SW480 (cell line): Measurements from ENCODE around the gene SLC22A6.
"Not testable (repeated sequence)": the region's sequence is repeated elsewhere in the genome, so short reads cannot be mapped to it uniquely, and the experiment has no call there.

ENCODE experiments used
- DNase-seq: peaks from one replicate; pipeline ENCODE4 v3.0.0-alpha.2; 2016; ENCODE audit warnings: low spot score

Gene SLC22A6

DNA sequence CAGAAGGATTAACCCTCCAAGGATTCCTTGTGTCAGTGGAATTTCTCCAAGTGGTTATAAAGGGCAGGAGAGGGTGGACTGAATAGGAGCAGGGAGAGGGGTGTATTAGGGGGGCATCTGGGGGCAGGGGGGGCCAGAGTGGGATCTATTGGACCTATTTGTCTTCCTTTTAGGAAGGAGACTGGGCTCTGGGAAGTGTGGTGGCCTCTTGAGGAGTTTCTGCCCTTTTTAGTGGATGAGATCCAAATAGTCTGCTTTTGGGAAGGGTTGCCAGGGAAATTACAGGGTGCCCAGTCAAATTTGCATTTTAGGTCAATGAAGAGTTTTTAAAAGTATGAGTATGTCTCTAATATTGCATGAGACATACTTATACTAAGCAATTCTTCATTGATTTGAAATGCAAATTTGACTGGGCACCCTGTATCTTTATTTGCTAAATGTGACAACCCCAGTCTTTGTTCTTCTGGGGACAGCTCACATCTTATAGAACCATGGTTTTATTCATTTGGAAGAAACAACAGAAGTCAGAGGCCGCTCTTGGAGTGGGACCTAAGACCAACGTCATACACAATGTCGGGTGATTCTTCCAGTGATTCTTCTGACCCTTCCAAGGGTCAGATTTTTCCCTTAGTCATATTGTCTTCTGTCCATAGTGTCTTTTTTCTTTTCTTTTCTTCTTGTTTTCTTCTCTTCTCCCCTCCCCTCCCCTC, 429 bp upstream of the SLC22A6 start:
- no peak for DNase-seq

GRCh38 chr11:62983536-62984199, 1.1 kb downstream of the SLC22A6 start:
- DNase-seq: no peak

DNA sequence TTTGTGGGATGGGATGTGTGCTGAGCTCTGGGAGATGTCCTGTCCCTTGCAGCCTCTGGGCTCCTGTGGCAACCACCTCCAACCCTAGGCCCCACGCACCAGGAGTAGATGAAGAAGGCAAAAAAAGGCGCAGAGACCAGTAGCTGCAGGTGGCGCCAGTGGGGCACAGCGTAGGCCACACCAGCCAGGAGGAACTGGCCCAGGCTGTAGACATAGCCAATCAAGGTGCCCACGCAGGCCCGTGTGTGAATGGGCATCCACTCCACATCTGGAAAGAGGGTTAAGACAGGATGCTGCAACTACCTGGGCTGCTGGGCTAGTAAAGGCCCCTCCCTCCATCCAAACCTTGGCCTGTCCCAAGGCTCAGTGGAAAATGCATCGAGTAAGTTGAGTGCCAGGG, 3.0 kb downstream of the SLC22A6 start:
- no peak for DNase-seq

GRCh38 chr11:62980133-62980760, 4.5 kb downstream of the SLC22A6 start:
- no peak for DNase-seq

DNA sequence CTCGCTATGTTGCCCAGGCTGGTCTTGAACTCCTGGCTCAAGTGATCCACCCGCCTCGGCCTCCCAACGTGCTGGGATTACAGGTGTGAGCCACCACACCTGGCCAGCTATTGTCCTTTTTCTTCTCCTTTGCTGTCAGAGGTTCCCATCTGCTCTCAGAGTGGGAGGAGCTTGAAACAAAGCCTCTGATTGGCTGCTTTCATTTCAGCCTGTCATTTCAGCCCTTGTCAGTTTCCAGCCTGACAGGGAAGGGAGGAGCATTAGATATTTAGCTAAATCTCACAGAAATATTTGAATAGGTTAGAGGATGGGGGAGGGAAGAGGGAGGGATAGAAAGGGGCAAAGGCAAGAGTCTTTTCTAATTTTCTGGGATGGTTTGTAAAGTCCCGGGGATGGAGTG, 8.7 kb downstream of the SLC22A6 start:
- DNase-seq: no peak

DNA sequence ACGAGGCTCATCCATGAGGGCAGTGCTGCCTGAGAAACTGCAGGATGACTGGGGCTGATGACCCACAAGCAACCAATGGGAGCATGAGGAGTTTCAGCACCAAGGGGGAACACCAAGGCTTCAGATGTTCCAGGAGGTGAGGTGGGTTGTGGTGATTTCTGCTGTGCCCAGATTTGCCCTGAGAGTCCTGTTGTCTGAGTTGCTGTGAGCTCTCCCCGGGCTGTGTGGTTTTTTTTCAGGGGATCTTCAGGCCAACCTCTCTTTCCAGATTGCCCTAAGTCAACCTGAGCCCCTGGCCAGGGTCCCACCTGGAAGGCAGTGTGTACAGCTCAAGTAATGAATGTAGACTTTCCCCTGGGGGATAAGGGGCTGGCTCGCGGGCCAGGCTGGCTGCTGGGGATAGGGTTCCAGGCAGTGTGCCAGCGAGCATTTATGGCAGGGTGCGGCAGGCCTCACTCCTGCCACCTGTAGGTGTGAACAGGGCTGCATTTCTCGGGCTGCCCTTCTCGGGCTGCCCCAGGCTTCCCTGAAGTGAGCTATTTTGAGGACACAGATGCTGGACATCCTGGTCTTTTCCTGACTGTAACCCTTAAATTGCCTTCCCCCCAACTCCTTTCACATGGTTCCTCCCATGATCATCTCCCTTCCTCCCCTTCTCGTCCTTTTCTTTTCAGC, 9.8 kb downstream of the SLC22A6 start:
- DNase-seq: peak; percentile 60

DNA sequence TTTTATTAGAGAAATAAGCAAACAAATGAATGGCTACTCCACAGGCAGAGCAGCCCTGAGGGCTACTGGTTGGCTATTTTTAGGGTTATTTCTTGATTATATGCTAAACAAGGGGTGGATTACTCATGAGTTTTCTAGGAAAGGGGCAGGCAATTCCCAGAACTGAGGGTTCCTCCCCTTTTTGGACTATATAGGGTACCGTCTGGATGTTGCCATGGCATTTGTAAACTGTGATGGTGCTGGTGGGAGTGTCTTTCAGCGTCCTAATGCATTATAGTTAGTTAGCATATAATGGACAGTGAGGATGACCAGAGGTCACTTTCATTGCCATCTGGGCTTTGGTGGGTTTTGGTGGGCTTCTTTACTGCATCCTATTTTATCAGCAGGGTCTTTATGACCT, 19.2 kb downstream of the SLC22A6 start:
- no peak for DNase-seq

- no peak for DNase-seq
Observed at GRCh38 chr11:62962391-62962790, 22.4 kb downstream of the SLC22A6 start.

DNA sequence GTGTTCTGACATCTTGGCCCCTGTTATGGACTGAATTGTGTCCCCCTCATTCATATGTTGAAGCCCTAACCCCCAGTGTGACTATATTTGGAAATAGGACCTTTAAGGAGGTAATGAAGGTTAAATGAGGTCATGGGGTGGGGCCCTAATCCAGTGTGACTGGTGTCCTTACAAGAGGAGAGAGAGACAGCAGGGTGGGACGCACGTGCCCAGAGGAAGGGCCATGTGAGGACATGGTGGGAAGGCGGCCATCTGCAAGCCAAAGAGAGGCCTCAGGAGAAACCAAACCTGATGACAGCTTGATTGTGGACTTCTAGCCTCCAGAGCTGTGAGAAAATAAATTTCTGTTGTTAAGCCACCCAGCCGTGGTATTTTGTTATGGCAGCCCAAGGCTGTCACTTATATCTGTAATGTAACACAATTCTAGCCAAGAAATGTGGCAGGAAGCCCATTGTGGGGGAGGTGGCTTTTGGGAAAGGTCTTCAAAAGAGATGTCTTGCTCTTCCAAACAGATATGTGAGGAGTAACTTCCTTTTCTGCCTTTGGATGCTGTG, 23.7 kb downstream of the SLC22A6 start:
- no peak for DNase-seq

- DNase-seq: no peak
Observed at GRCh38 chr11:62959422-62959980, 25.3 kb downstream of the SLC22A6 start.

DNA sequence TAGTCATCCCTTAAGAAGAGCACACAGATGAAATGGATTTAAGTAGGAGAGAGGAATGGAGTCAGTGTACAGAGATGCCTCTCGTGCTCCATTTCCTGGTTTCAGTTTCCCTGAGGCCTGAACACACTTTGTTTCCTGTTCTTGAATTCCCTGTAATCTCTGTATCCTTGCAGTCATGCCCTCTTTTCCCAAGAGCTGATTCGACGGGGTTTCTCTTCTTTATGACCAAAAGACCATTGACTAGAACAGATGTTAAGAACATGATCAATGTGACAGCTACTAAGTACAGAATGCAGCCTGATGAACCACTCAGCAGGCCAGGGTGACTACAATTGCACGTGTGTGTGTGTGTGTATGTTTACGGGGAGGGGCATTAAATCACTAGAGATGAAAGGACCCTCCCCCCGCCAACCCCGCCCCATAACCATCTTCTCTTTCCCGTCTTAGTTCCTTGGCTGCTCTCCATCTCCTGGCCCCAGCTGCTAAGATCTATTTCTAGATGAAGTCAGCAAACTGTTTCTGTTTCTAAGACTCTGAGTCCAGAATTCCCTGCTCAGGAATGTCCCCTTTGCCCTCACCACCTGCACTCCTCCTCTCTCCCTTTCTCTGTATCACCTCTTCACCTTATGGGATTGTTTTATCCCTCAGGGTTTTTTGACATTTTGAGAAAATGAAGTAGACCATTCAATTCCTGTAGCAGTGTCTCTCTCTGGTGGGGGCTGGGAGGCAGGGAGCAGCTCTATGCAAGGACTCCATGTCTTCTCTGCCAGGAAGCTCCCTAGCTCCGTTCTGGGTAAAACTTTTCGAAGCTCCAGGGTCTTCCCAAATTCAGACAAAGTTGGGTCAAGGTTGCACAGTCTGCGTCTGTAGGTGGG, 26.0 kb downstream of the SLC22A6 start:
- DNase-seq: no peak

DNA sequence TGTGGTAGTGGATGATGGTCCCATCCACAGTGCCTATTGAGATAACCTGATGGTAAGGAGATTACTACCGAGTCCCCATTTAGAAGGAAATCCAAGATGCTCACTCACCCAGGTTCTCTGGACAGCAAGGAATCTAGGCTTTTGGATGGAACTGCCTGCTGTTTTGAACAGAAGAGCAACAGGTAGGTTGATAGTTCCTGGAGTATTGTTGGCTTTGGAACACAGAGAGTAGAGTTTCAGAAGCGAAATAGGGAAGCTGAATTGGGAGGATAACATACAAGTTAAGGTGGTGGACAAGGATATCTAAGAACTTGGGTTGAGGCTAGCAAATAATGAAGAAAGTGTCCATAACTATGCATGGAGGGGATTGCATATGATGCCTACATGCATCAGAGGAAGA, 27.6 kb downstream of the SLC22A6 start:
- no peak for DNase-seq

- DNase-seq: no peak
Observed at GRCh38 chr11:62954478-62954877, 30.3 kb downstream of the SLC22A6 start.

DNA sequence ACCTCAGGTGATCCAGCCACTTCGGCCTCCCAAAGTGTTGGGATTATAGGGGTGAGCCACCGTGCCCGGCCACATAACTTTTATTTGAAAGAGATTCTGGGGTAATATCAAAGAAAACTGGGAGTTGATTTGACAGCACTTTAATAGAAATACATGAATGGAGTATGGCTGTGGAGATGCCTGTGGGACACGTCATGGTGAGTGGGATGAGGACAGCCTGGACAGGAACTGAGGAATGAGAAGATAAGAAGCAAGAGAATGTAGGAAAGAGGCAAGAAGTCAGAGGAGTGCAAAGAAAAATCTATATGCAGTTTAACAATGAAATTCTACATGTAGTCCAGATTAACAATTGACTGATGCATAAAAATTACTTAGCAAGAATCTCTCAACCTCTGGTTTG, 31.0 kb downstream of the SLC22A6 start:
- DNase-seq: no peak

GRCh38 chr11:62948765-62949320, 35.9 kb downstream of the SLC22A6 start:
- no peak for DNase-seq

DNA sequence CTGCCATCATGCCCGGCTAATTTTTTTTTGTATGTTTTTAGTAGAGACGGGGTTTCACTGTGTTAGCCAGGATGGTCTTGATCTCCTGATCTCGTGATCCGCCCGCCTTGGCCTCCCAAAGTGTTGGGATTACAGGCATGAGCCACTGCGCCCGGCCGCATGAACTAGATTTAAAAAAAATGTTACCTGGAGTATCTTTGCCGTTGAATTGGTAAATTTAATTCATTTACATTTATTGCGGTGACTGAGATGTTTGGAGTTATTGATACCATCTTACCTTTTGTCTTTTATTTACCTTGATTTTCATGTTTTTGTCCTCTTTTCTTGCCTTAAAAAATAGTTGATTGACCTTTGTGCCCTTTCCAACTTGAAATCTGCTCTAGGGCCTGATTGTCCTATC, 39.2 kb downstream of the SLC22A6 start:
- not testable (repeated sequence) for DNase-seq

DNA sequence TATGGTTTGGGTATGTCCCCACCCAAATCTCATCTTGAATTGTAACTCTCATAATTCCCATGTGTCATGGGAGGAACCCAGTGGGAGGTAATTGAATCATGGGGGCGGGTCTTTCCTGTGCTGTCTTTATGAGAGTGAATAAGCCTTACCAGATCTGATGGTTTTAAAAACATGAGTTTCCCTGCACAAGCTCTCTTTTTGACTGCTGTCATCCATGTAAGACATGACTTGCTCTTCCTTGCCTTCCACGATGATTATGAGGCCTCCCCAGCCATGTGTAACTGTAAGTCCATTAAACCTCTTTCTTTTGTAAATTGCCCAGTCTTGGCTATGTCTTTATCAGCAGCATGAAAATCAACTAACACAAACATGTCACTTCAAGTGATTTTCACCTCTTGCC, 47.2 kb downstream of the SLC22A6 start:
- not testable (repeated sequence) for DNase-seq

DNA sequence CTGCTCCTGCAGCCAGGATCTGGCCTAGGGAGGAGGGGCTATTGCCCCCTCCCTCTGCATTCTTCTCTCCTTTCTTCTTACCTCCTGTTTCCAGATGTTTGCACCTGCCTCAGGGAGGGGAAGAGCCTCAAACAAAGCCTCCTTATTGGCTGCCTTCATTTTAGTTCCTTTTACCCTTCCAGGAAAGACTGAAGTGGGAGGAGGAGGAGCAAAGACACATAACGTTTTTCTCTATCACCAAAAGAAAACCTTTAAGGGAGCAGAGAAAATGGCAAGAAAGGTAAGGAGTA, 50.3 kb downstream of the SLC22A6 start:
- no peak for DNase-seq

GRCh38 chr11:62933750-62934495, 50.8 kb downstream of the SLC22A6 start:
- DNase-seq: no peak

DNA sequence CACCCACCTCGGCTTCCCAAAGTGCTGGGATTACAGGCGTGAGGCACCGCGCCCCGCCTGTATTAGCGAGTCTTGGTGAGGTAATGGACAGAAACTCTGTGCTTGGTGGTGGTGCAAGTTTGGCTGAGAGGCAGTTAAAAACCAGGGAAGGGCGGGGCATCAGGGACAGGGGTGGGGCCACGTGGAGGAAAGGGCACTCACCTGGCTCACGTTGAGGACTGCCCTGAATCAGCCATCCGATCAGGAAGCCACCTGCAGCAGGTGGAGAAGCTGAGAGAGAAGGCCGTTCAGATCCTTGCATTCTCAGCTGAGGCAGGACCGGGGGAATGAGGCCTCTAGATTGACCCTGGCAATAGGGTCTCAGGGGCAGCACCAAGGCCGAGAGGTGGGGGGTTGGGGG, 51.5 kb downstream of the SLC22A6 start:
- DNase-seq: no peak
